ENCODE data around the gene HBB. TPM values are rescaled to one million over a fixed set of nuclear protein-coding genes. Genes with fewer than 3 reads are reported as not detected.

Gene HBB
- total and polyA plus RNA-seq, 2 of the 4 experiments (the other 2 are of a cell fraction): 0.24 TPM; not detected in 1

GRCh38 chr11:5227681-5228080 lies 810 bp upstream of the HBB start:
- in situ Hi-C loops (cut with MboI; ENCODE audit: low sequenced_read_pairs): no loop called here
- POLR2A ChIA-PET (ENCODE audit: unreplicated experiment): no interaction called here
- no peak overlapping the region for H3K9ac ChIP-seq (ENCODE audit: low read depth, low read length)

More at GRCh38 chr11:5227681-5228080, 810 bp upstream of the HBB start:
- WGBS, 2 experiments (ENCODE audit: extremely low coverage in 2 of 2, insufficient read length in 1 of 2): no CpG with 5 or more reads among the region's 1 CpG
- Histone ChIP-seq H2BK120ac (ENCODE audit: low read depth, low read length) (no peak overlapping the region), H2AK5ac (ENCODE audit: low read depth, low read length) (no peak overlapping the region), H3K27me3 (ENCODE audit: control insufficient read depth, insufficient read depth, low read length) (no peaks in the 10 kb centered on the region), H3K4me1 (ENCODE audit: control insufficient read depth, insufficient read depth, low read length) (no peaks in the 10 kb centered on the region), H2BK20ac (ENCODE audit: low read depth, low read length) (no peak overlapping the region), H3K18ac (ENCODE audit: low read depth, low read length) (no peak overlapping the region; the same call in 1 of the 2 replicates), H3K14ac (replicated peaks; ENCODE audit: low read depth, low read length) (no peak overlapping the region), H2AK9ac (replicated peaks; ENCODE audit: low read depth, low read length, poor library complexity) (no peak overlapping the region), H2AFZ (replicated peaks; ENCODE audit: low read length, poor library complexity) (no peak overlapping the region), H4K20me1 (ENCODE audit: insufficient read depth, low read length) (no peaks in the 10 kb centered on the region), H3K4ac (ENCODE audit: low read depth, low read length) (no peak overlapping the region), H3K4me2 (ENCODE audit: low read depth, low read length) (no peak overlapping the region), H4K8ac (ENCODE audit: low read depth in 2 of 2, low read length in 2 of 2) (no peak overlapping the region), H4K5ac (ENCODE audit: low read depth, low read length) (no peak overlapping the region), H3K9me1 (ENCODE audit: insufficient read depth, low read length) (no peaks in the 10 kb centered on the region), H3K36me3 (ENCODE audit: control insufficient read depth, insufficient read depth, low read length) (no peaks in the 10 kb centered on the region), H3K79me1 (ENCODE audit: low read depth in 1 of 2, low read length in 2 of 2) (no peaks in the 10 kb centered on the region), H2BK5ac (ENCODE audit: low read depth, low read length, poor library complexity, severe bottlenecking) (no peak overlapping the region), H4K91ac (ENCODE audit: insufficient read depth, low read depth, low read length) (no peak overlapping the region), H3K23ac (ENCODE audit: low read depth, low read length) (no peak overlapping the region), H3K27ac (ENCODE audit: insufficient read depth, low read length) (no peak overlapping the region), H3K56ac (ENCODE audit: extremely low read depth, insufficient read depth, low read length) (no peak overlapping the region), H3K4me3 (ENCODE audit: insufficient read depth, low read depth, low read length) (no peak overlapping the region), H3K9me3 (ENCODE audit: control insufficient read depth, insufficient read depth, low read length) (no peaks in the 10 kb centered on the region), H2BK15ac (ENCODE audit: low read depth, low read length) (no peak overlapping the region)
- CTCF ChIA-PET: no interaction called here
- BruUV-seq (replicated peaks): no TSS peak
- ATAC-seq (ENCODE audit: low read depth): no peak
- dilution Hi-C loops (cut with HindIII; ENCODE audit: low sequenced_read_pairs, unreplicated experiment): no loop called here
- TF ChIP-seq MXI1 (IDR thresholded peaks at IDR 0.05; ENCODE audit: borderline replicate concordance, low read depth, low read length) (no peak), MAZ (IDR thresholded peaks at IDR 0.05; ENCODE audit: borderline replicate concordance, low read depth, low read length) (no peak), CHD1 (IDR thresholded peaks at IDR 0.05; ENCODE audit: low read depth, low read length) (no peak), POLR2A (IDR thresholded peaks at IDR 0.05; ENCODE audit: low read depth, low read length) (no peak), BHLHE40 (IDR thresholded peaks at IDR 0.05; ENCODE audit: low read depth, low read length) (no peak), RFX5 (IDR thresholded peaks at IDR 0.05; ENCODE audit: low read depth, low read length) (no peak), NFE2L2 (IDR thresholded peaks at IDR 0.05; ENCODE audit: low read depth, low read length) (no peak), CTCF (conservative IDR thresholded peaks at IDR 0.05; ENCODE audit: low read depth, low read length) (no peak)
- intact Hi-C loops (cut with micrococcal nuclease): no loop called here
- no peak for DNase-seq
